LNCaP clone FGC (cell line): ENCODE results near the gene CARD10.

Source experiments
- DNase-seq: peaks from one replicate; pipeline ENCODE4 v3.0.0-alpha.2; 2011; ENCODE audit warnings: low read depth
- H3K4me3 ChIP-seq: 2 replicates; pipeline ENCODE4 v1.5.1; 2011; ENCODE audit warnings: mild to moderate bottlenecking, low read depth, low read length, control low read depth
- CTCF ChIP-seq: IDR thresholded peaks from 2 replicates; pipeline ENCODE4 v1.5.1; 2012; ENCODE audit warnings: mild to moderate bottlenecking; ENCODE audit not compliant: control insufficient read depth, insufficient read depth; ENCODE audit errors: extremely low read depth

The CARD10 gene

GRCh38 chr22:37564111-37564711, 45.0 kb upstream of the CARD10 start:
- DNase-seq = no peak
- no peak overlapping the region for H3K4me3 ChIP-seq
- no peak for TF ChIP-seq CTCF

GRCh38 chr22:37563153-37564081, 44.2 kb upstream of the CARD10 start:
- no peak for DNase-seq
- no peak for TF ChIP-seq CTCF
- no peak overlapping the region for H3K4me3 ChIP-seq

GRCh38 chr22:37562049-37562875, 43.0 kb upstream of the CARD10 start:
- no peak for TF ChIP-seq CTCF
- no peak overlapping the region for H3K4me3 ChIP-seq
- no peak for DNase-seq

GRCh38 chr22:37561212-37562048, 42.2 kb upstream of the CARD10 start:
- peak; percentile 40 for TF ChIP-seq CTCF
- peak overlapping the region; percentile 53 for H3K4me3 ChIP-seq
- no peak for DNase-seq

GRCh38 chr22:37560608-37561211, 41.5 kb upstream of the CARD10 start:
- no peak for DNase-seq
- TF ChIP-seq CTCF = no peak
- H3K4me3 ChIP-seq = peak overlapping the region; percentile 53
